Pulmonary artery endothelial cell (primary cell): ENCODE results near the gene VSTM2B. TPM values are rescaled to one million over a fixed set of nuclear protein-coding genes. Genes with fewer than 3 reads are reported as not detected.
"Not testable (repeated sequence)": the region's sequence is repeated elsewhere in the genome, so short reads cannot be mapped to it uniquely, and the experiment has no call there.

Source experiments
- DNase-seq: peaks from one replicate; pipeline ENCODE4 v3.0.0-alpha.2; 2011; ENCODE audit warnings: low read depth, low spot score
- total RNA-seq: library from RNA; depleted of rRNA; stranded (reverse); fragments of >200 nt; gene quantifications from 2 replicates; pipeline ENCODE4 v1.2.3, GENCODE V29; 2014

Gene VSTM2B
- total RNA-seq, 1 donor from 2014 or later: not detected

DNA sequence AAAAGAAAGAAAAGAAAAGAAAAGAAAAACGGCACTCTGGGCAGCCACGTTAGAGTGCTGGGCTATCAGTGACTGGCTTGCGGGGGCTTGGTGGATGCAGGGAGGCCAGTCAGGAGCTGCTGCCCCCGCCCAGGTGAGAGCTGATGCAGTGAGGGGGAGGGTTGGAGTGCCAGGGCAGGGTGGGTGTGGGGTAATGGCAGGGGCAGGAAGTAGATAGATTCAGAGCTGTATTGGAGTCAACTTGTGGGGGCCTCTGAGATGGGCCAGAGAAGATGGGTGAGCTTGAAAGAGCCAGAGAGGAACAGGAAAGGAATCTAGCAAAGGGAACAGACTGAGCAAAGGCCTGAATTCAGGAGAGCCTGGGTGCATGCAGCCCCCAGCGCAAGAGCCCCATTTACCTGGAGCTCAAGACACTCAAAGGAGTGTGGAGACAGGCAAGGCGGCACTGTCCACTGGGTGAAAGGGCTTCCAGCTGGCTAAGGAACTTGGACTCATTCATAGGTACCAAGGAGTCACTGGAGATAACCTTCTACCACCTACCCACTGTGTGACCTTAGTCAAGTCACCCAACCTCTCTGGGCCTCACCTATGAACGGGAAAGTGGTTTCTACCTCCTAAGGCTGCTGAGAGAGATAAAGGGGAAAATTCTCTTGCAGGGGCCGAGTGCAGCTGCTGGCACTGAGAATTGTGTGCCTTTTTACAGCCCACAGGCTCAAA lies 20.2 kb downstream of the VSTM2B start:
- DNase-seq: no peak

DNA sequence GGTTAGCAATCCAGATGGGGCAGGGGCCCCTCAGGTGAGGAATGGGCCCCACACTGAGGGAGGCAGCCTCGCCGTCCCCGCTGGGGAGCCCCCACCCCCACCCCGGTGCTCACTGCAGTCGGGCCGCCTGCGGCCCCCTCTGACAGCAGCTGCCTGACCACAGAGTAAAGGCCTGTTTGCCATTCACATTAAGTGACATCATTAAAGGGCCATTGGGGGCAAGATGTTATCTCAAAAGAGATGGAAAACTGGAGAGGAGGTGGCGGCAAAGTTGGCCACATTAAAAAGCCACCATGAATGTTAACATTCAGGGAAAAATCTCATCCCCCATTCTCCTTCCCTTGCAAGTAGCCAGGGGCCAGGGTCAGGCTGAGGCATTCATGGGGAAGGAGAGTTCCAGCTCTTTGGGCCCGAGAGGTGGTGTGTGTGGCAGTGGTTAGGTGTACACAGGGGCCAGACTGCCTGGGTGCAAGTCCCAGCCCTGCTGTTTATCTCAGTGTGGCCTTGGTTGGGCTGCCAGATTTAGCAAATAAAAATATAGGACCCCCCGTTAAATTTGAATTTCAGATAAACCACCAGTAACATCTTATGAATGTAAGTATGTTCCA lies 20.9 kb downstream of the VSTM2B start:
- DNase-seq: no peak

DNA sequence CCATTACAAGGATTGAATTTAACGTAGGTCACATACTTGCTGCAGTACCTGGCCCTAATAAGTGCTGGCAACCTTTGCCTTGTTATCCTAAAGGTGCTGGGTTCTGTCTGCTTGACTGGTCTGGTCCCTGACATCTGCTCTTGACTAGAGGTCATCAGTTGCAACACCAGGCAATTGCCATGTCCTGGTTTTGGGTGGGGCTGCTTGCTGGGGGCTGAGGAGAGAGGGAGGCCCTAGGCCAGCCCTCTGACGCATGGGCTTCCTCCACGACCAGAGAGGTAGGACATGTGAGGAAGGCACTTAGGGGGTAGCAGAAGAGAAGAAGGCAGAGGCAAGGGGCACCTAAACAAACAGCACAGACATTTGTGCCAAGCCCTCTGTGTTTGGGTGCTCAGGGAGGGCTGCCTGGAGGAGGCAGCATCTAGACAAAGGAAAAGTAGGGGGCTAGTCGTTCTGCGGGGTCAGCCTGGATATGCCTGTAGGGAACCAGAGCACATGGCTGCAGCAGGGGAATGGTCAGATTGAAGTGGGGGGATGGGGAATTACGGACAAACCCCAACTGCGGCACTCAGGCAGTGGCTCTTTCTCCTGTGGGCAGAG lies 21.7 kb downstream of the VSTM2B start:
- no peak for DNase-seq

DNA sequence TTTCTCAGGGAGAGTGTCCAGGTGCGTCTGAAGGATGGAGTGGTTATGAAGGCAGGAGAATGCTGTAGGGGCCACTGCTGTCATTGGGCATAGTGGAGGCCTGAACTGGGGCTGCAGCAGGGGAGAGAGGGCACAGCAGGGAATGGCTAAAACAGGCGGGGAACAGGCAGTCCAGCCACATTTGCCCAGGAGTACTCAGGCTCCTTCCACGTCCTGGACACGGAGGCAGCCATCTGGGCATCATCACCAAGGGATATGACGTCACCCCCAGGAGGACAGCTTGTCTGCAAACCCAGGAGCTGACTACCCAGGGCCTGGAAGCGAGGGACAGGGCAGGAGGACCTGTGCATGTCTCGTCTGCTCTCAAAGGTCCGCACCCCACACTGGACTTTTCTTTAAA lies 22.2 kb downstream of the VSTM2B start:
- no peak for DNase-seq

DNA sequence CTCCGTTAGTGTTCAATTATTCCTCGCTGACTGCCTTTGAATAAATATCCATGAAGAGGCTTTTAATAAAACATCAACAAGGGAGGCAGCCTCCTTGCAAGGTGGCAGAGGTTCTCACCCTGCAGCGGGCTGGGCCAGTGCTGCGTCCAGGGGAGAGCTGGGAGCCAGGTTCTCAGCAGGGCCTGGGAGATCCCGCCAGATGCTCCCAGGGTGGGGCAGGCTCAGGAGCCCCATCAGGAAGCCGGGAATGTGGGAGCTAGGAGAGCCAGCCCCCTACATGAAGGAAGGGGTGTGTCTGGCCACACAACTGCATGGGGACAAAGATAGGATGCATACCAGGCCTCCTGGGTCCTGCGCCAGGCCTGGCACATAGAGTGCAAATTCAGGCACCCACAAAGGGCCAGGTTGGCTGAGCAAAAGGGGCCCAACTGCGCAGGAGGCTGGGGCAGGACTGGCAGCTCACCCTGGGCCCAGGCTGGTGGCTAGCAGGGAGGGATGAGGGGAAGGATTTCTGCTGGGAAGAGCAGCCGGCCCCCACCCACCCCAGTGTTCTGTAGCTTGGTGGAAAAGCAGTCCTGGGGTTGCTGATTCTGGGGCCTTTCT lies 22.8 kb downstream of the VSTM2B start:
- DNase-seq: no peak

DNA sequence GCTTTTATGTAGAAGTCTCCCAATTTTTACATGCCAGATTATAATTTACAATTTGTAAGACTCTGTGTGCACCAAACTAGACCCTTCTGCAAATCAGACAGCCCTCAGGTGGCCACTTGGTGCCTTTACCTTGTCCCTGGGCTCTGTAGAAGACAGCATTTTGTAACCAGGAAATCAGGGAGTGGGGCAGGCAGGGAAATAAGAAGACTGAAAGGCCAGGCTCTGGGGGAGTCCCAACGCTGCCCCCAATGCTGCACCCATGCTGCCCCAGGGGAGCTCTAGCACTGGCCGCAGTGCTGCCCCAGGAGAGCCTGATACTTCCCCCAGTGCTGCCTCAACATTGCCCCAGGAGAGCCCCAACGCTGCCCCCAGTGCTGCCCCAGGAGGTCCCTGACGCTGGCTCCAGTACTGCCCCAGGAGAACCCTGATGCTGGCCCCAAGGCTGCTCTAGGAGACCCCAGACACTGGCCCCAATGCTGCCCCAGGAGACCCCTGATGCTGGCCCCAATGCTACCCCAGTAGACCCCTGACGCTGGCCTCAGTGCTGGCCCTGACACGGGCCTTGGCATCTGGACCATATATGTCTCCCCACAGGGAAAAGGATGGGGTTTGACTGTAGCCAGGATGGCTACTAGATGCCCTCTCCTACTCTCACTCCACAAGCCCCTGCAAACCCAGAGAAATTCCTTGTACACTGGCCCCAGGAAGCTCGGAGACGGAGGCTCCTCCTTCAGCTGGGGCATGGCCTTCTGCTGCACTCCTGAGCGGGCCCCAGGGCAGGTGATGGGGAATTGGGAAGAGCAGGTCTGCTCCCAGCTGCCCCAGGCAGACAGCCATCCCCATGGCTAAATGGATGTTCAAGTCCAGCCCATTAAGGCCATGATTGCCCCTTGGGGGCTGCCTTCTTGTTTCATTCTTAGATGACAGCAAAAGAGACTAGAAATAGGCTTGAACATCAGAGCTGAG lies 23.6 kb downstream of the VSTM2B start:
- no peak for DNase-seq

DNA sequence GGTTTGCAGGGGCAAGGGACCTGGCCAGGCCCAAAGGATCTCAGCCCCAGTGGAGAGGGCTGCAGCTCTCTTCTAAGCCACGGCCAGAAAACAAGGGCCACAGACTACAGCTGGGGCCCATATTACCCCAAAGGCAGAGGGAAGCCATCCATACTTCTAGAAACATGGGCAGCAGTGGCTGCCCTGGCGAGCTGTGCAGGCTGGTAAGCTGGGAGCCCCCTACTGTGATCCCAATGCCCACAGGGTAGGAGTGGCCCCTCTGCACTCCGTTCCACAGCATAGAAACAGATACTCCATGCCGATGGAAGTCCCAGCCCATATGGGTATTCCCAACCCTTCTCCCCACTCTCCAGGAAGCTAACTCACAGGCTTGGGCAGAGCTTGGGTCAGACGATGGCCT lies 25.1 kb downstream of the VSTM2B start:
- no peak for DNase-seq

DNA sequence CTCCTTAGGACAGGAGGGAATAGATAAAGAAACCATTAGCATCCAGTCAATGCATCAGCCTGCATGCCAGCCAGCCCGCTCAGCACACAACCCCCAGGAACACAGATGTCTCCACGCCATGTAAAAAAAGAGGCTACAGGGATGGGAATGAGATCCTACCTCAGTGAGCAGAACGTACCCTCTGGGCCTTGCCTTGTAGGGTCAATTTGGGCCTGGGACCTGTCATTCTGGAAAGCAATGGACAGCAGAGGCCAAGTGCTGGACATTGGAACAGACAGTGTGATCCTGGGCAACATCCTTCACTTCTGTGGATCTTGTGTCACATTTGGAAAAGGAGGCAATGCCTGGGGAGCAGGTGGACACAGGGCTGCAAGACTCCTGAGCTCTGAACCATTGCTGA lies 26.0 kb downstream of the VSTM2B start:
- no peak for DNase-seq

DNA sequence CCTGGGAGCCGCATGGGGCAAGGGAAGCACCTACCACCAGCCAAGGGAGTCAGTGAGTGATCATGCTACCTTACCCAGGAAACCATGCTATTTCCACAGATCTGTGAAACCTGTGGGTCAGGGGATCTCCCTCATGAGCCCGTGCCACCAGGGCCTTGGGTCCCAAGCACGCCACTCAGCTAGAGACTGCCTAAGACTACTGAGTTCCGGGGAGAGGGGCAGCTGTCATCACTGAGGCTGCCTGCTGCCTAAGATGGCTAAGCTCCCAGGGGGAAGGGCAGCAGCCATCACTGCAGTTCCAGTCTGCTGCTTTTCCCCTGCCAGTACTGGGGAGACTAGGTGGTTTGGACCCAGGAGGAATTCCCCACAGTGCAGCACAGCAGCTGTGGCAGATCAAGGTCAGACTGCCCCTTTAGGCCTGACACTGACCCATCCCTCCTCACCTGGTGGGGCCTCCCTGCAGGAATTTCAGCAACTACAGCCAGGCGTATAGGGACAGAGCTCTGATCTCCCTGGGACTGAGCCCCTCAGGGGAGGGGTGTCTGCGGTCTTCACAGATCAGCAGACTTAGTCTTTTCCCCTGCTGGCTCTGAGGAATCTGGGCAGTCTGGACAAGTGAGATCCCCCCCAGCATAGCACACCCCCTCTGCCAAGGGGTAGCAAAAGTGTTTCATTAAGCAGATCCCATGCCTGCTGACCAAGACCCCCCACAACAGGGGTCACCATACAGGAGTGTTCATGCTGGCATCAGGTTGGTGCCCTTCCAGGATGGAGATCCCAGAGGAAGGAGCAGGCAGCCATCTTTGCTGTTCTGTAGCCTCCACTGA lies 26.9 kb downstream of the VSTM2B start:
- no peak for DNase-seq

DNA sequence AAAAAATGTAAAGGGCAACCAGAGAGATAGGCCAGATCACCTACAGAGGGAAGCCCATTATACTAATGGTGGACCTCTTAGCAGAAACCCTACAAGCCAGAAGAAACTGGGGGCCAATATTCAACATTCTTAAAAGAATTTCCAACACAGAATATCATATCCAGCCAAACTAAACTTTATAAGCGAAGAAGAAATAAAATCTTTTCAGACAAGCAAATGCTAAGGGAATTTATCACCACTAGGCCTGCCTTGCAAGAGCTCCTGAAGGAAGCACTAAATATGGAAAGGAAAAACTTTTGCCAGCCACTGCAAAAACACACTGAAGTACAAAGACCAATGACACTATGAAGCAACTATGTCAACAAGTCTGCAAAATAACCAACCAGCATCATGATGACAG lies 28.4 kb downstream of the VSTM2B start:
- DNase-seq: no peak

DNA sequence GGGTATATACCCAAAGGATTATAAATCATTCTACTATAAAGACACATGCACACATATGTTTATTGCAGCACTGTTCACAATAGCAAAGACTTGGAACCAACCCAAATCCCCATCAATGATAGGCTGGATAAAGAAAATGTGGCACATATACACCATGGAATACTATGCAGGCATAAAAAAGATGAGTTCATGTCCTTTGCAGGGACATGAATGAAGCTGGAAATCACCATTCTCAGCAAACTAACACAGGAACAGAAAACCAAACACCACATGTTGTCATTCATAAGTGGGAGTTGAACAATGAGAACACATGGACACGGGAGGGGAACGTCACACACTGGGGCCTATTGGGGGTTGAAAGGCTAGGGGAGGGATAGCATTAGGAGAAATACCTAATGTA lies 33.3 kb downstream of the VSTM2B start:
- DNase-seq: not testable (repeated sequence)

DNA sequence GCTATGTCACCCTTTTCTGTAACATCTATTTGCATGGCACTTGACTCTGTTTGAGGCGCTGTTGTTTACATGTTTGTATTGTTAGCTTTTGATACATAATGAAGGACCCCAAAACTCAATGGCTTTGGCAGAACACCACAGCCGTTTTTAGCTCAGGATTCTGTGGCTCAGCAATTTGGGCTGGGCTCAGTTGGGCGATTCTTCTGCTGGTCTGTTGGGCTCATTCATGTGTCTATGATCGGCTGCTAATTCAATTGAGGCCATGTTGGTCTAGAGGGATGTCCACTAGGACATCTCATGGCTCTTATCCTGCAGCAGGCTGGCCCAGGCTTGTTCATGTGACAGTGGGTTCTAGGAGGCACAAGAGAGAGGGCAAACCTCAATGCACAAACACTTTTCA lies 33.9 kb downstream of the VSTM2B start:
- DNase-seq: no peak

DNA sequence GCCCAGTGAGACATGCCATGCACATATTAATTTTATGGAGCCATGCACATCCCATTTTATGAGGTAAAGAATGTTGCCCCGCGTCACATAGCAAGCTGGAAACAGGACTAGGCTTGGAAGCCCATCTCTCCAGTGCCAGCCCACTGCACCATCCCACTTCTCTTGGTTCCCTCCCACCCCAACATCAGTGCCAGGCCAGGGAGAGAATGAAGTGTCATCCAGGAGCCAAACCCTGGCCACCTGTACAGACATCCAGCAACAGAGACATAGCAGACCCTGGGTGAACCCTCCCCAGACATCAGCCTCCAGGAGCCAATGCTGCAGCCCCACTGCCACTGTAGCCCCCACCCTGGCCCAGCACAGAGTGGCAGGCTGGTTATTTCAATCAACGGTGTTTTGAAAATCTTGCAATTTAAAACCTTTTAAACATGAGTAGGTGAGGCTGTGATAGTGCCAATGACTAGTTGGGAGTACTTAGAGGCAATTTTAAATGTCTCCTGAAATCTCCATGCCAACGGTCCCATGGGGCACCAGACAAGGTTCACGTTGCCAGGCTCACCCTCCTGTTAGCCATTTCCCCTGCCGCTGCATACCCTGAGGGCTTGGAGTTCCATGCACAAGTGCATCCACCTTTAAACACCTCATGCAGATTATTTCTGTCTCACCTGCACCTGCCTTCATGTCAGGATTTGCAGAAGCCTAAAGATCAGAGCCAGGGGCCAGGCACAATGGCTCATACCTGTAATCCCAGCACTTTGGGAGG lies 34.7 kb downstream of the VSTM2B start:
- no peak for DNase-seq

DNA sequence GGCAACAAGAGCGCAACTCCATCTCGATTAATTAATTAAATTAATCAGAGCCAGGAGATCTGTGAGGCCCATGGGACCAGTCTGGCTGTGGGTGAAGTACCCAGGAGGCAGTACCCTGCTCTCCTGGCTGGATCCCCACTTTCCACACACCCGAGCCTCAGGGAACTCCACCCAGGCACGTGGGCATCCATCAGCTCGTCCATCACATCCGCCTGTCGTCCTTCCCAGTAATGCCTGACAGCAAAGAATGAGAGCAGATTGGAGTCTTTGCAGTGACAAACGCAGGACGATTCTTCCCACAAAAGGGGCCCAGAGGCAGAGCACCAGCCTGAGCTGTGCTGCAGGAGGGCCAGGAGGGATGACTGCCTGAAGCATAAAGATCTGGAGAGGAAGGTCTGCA lies 35.8 kb downstream of the VSTM2B start:
- DNase-seq: no peak

DNA sequence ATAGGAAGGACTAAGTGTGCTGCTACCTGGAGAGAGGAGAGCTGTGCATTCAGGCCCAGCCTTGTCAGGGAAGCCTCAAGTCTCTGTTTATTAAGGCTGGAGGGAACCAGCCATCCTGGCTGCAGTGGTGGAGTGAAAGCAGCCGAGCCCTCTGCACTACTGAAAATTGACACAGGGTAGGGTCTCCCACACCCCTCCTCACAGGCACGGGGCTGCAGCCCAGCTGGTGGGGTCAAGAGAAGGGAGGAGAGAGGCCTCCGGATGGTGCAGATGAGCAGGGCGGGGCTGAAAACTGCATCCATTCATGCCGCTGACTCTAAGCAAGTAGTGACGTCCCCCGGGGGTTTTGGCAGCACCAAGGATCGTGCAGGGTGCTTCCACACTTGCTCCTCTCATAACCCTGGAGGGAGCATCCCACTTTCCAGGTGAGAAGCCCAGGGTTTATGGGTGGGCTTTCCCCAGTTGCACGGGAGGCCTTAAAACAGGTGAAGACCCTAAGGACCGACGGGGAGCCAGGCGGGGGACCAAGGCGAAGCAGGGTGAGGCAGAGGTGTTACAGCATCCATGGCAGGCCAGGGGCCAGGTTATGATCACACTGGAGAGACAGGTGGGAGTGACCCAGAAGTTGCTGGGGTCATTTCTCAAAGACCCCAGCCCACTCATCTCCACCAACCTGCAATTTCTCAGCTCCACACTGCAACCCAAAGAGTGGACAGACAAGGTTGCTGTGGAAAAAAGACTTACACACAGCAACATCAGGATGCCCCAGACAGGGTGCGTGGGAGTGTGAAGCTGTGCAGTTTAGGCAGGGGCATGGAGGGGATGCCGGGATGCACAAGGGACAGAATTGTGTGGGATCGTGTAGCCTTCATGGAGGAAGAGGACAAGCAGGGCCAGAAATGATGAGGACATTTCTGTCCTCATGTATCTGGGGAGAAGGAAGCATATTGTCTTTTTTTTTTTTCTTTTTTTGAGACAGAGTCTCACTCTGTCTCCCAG lies 36.8 kb downstream of the VSTM2B start:
- DNase-seq: no peak

DNA sequence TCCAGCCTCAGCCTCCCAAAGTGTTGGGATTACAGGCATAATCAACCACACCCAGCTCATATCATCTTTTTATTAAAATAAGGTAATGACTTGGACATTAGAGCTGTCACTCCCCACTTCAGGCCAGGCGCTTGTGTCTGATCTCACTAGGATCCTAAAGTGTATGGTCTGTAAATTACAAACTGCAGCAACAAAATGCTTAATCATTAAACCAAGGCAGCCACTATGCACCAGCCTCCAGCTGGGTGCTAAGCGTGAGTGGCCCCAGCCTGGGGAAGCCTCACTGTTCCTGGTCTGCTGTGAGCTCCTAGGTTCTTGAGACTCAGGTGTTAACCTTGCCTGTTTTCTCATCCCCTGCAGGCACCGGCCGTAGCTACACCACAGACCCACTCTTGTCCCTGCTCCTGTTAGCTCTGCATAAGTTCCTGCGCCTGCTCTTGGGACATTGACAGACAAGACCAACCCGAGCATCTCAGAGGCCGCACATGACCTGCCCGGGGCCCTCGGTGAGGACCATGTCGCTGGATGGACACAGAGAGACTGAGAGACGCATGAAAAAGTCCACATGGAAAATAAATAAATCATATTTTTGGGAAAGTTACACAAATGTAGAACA lies 37.8 kb downstream of the VSTM2B start:
- DNase-seq: no peak

DNA sequence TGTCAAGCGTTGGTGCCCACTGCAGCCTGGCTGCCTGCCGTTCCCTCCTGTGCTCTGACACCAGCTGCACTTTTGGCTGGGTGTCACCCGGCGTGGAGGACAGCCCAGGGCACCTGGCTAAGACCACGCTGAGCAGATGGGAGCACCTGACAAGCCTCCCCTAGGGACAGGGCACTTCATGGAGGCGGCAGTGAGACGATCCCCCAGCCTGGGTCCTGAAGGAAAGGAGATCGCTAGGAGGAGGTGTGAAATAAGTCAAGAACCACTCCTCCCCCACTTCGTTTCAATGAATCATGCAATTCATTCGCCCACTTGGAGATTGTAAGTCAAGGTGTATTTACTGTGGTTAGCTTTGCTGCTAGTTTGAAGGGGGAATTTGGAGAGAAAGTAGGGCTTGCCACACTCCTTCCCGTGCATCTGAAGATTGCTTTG lies 38.8 kb downstream of the VSTM2B start:
- no peak for DNase-seq

DNA sequence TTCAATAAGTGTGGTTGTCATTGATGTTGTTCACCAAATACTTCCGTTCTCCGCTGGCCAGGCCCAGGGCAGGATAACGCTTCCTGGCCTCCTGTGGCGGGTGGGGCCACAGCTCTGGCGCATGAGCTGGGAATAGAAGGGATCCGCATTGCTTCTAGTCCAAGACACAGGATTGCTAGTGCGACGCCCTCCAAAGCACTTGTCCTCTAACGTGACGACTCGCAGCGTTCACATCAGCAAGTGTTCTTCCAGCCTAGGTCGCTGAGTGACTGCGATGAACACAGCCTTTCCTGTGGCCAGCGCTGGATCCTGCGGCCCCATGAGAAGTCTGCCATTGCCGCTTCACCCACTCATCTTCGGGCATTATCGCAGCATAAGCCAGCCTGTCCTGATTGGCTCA lies 39.4 kb downstream of the VSTM2B start:
- no peak for DNase-seq
